GM21447 (cell line): ENCODE measurements around the gene TIMP1.
"Not testable (repeated sequence)": the region's sequence is repeated elsewhere in the genome, so short reads cannot be mapped to it uniquely, and the experiment has no call there.

Source experiments
- ATAC-seq: cut with Tn5 transposase; IDR thresholded peaks from one replicate; pipeline ENCODE4 v1.9.1; 2021; ENCODE audit not compliant: unreplicated experiment

The TIMP1 gene

GRCh38 chrX:47597222-47597621, 15.0 kb downstream of the TIMP1 start:
- ATAC-seq: no peak

DNA sequence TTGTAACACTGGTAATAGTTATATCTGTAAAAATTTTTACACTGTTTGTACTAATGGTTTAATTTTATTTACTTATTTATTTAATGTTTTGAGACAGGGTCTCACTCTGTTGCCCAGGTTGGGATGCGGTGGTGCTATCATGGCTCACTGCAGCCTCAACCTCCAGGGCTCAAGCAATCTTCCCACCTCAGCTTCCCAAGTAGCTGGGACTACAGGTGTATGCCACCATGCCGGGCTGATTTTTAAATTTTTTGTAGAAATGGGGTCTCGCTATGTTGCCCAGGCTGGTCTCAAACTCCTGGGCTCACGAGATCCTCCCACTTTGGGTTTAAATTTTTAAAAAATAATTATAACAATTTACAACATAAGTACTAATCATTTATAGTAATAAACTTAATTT, 20.9 kb downstream of the TIMP1 start:
- not testable (repeated sequence) for ATAC-seq

GRCh38 chrX:47605024-47605423, 22.8 kb downstream of the TIMP1 start:
- no peak for ATAC-seq

DNA sequence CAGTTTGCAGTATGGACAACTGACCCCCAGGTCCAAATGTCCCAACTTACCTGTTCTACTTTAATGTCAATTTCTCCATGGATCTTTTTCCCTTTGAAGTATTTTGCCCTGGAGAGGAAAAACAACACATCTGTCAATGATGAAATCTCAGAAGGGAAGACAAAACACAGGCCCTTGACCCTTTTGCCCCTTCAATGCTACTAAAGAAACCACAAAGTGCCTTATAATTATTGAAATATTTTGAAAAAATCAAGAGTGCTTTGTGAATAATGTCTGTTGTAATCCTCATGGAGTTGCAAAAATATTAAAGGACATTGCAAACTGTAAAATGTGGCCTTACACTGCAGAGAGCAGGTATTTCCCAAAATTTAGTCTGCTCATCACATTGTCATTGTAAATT, 24.9 kb downstream of the TIMP1 start:
- ATAC-seq: no peak

- no peak for ATAC-seq
Observed at GRCh38 chrX:47608130-47608810, 26.0 kb downstream of the TIMP1 start.

DNA sequence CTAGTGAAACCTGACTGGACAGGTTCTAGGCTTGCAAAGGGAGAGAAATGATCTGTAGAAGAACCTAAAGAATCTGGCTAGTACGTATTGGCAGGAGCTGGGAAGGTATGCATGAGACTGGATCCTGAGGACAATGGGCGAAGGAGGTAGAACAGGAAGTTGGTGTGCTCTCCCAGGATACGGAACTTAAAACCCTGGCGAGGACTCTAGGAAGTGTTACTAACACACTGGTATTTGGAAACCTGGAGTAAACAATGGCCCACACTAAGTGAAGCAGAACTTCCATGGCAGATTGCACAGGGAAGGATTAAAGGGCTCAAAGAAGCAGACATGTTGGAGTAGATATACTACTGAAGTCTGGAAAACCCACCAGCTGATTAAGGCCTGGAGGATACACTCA, 28.3 kb downstream of the TIMP1 start:
- ATAC-seq: no peak

GRCh38 chrX:47611489-47611888, 29.3 kb downstream of the TIMP1 start:
- no peak for ATAC-seq

DNA sequence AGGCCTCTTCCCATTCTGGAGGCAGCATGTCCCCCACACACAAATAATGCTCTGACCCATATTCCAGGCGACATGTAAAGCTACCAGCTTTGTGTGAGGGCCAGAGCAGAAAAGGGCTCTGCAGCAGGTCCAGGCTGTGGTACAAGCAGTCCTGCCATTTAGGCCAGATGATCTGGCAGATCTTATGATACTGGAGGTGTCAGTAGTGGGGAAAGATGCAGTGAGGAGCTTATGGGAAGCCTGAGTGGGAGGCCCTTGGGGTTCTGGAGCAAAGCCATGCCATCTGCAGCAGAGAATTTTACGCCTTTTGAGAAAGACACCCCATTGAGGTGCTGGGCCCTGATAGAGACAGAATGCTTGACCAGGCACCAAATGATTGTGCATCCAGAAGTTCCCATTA, 29.7 kb downstream of the TIMP1 start:
- no peak for ATAC-seq

- no peak for ATAC-seq
Observed at GRCh38 chrX:47612418-47612817, 30.2 kb downstream of the TIMP1 start.

DNA sequence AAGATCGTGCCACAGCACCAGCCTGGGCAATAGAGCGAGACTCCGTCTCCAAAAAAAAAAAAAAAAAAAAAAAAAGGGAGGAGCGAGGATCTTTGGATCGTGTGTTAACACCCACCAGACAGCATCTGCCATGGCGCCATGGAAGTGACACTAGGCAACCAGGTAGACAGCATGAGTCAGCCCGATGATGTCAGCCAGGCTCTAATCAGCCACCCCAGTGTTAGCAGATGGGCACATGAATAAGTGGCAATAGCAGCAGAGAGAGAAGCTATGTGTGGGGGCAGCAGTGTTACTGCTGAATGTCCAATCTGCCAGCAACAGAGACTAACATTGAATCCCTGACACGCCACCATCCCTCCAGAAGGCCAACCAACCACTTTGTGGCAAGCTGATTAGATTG, 30.8 kb downstream of the TIMP1 start:
- ATAC-seq: no peak

DNA sequence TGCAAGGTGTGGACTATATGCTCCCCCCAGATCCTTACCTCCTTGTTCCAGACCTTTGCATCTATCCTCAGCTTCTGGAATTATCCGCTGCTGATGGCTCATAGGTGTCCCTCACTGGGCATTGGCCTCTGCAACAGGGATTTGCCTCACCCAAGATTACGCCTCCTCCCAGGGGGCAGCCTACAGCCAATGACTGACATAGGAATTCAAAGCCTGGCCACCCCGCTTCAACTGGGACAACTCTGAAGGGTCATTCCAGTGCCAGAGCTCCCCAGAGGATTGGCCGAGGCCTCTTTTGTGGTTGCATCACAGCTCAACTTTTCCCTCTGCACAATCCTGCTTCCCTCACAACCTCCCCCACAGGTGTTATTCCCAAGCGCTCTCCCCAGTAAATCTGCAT, 32.4 kb downstream of the TIMP1 start:
- no peak for ATAC-seq

DNA sequence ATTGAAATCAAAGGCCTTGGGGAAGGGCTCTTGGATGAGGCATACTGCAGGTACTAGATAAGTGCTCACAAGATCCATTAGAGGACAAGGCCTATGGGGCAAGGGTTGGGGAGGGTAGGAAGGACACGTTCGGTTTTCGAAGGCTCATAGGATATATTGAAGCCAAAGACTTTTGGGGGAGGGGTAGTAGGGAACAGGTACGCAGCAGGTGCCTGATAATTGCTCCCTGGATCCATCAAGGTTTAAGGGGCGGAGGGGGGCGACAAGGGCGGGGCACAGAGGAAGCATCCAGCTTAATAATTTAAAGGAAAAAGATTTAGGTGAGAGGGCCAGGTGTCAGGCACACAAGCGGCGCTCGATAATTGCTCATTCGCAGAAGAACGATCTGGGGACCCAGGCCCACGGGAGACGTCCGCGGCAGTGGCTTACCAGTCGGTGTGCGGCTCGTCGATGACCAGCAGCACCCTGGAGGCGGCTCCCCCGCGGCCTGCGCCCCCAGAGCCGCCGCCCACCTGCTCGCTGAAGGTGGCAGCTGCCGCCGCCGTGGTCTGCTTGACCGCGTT, 36.8 kb downstream of the TIMP1 start:
- no peak for ATAC-seq

DNA sequence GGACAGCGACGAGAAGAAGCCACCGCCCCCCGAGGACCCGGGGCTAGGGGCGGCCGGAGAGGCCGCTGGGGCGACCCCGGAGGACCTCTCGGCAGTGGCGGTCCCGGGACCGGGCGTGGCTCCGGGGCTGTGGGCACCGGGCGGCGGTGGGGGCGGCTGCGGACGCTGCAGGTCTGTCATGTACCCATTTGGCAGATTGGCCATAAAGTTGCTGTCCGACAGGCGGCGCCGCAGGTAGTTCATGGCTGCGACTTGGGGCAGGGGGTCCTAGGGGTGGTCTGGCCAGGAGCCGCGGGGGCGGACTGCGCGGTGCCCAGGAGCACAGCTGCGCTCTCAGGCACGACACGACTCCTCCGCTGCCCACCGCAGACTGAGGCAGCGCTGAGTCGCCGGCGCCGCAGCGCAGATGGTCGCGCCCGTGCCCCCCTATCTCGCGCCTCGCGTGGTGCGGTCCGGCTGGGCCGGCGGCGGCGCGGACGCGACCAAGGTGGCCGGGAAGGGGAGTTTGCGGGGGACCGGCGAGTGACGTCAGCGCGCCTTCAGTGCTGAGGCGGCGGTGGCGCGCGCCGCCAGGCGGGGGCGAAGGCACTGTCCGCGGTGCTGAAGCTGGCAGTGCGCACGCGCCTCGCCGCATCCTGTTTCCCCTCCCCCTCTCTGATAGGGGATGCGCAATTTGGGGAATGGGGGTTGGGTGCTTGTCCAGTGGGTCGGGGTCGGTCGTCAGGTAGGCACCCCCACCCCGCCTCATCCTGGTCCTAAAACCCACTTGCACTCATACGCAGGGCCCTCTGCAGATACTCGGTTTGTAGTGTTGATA, 37.5 kb downstream of the TIMP1 start, which contains the start of gene SYN1:
TSS of gene SYN1 (minus strand) at position 372 of the 817 bp plus-strand sequence. CDS start at position 243, 129 bp downstream.
- ATAC-seq: no peak

- ATAC-seq: no peak
Observed at GRCh38 chrX:47620303-47620685, 38.1 kb downstream of the TIMP1 start.

DNA sequence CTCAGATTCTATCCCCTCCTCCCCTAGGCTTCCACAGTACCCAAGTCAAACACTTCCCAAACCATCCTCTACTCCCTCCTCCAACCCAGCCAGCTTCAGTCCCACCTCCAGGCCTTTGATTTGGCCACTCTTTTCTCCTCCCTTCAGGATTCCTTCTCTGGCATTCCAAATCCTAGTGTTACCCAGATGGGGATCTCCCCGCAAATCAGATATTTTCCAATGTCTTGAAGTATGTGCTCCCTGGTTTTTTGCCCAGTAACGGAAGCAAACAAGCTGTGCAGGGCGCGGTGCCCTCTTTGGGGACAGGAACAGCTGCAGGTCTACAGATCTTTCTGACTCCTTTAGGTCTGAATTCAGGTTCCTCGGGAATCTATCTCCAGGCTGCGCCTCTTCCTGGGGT, 39.6 kb downstream of the TIMP1 start:
- ATAC-seq: no peak

GRCh38 chrX:47623540-47624027, 41.3 kb downstream of the TIMP1 start:
- no peak for ATAC-seq

DNA sequence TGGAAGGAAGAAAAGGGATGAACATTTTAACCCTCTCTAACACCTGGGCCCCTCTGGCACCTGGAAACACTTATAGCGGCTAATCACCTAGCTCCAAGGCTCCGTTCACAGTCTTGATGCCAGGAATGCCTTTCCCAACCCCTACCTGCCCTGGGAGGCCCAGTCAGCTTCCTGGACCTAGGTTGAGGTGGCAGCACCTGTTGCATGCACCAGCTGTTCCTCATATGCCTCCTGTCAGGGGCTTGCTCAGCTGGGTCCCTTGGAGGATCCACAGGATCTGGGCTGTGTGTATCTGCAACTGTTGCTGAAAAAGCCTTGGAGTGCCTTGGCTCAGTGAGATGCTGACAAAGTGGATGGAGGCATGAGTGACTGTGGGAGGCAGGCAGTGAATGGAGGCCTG, 43.1 kb downstream of the TIMP1 start:
- no peak for ATAC-seq

GRCh38 chrX:47628982-47629381, 46.7 kb downstream of the TIMP1 start:
- ATAC-seq: peak; percentile 42

DNA sequence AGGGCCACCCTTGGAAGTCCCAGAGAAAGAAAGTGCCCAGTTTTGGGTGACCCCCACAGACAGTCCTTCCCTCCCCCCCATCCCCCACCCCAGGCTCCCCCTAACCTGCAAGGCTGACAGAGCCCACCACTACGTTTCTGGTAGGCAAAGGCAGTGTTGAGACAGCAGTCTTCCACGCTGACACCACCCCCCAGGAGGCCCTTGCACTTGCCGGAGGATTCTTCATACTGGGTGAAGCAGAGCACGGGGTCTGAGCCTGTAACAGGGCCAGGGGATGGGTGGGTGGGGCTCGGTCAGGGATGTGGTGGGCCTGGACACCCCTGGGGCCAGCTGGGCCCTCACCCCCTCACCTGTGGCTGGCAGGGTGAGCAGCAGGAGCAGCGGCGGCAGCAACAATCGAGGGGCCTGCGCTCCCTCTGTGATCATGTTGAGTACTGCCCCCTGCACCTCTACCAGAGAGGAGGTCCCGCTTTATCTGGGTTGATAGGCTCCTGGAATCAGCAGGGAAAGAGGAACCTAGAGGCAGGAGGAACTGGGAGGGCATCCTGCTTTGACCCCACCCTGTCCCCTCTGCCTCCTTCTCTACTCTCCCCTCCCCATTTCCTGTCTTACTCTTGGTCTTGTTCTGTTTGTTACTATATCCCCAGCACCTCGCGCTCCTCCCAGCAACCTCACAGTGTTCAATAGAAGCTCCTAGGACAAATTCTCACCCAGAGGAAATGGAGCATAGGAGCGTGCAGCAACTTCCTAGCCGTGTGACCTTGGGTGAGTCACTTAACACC, 47.4 kb downstream of the TIMP1 start, which contains the start of gene CFP:
TSS of gene CFP (minus strand) at position 512 of the 782 bp plus-strand sequence. CDS start at position 426, 86 bp downstream.
- ATAC-seq: no peak

GRCh38 chrX:47631676-47632075, 49.4 kb downstream of the TIMP1 start:
- no peak for ATAC-seq

DNA sequence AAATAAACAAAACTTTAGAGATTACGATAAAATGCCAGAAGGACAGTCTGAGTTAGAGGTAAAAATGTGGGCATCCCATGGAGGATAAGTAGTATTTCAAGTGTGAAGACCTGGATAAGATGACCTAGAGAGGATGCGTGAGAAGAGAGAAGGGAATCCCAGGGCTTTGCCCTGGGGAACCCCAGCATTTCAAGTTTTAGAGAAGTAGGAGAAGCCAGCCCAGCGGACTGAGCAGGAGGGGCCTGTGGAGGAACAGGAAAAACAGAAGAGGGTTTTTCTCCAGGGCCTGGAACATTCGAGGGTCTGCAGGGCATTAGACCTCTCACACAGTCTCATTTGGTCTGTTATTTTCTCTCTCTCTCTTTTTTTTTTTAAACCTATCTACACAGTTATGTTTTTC, 50.4 kb downstream of the TIMP1 start:
- ATAC-seq: no peak
